Stimulated activated memory B cell treated with anti-CD40 and anti-IgM and Interleukin-4, amounts not matched to agents 10 μg/mL and 1 μg/mL and 100 μg/mL, for 72 hours (primary cell): ENCODE results near the gene SLC2A6.

Source experiments
- ATAC-seq: fragments of 150-1000 bp; cut with Tn5 transposase; 2 replicates; pipeline ENCODE4 v1.10.0; 2021
- H3K27ac Mint-ChIP-seq: one replicate; pipeline ENCODE4 v1.8.0; 2022; ENCODE audit warnings: mild to moderate bottlenecking, mixed read lengths
- H3K27me3 Mint-ChIP-seq: one replicate; pipeline ENCODE4 v1.8.0; 2022; ENCODE audit warnings: mixed read lengths
- H3K36me3 Mint-ChIP-seq: one replicate; pipeline ENCODE4 v1.8.0; 2022; ENCODE audit warnings: mixed read lengths
- H3K4me1 Mint-ChIP-seq: one replicate; pipeline ENCODE4 v1.8.0; 2022; ENCODE audit warnings: mixed read lengths
- H3K4me3 Mint-ChIP-seq: one replicate; pipeline ENCODE4 v1.8.0; 2022; ENCODE audit warnings: mild to moderate bottlenecking, moderate library complexity, mixed read lengths
- H3K9me3 Mint-ChIP-seq: one replicate; pipeline ENCODE4 v1.8.0; 2022; ENCODE audit warnings: mixed read lengths

SLC2A6 gene

GRCh38 chr9:133468777-133469421 is 10.0 kb downstream of the SLC2A6 start:
- no peaks in the 10 kb centered on the region for H3K9me3 Mint-ChIP-seq
- peak; percentile 16 for ATAC-seq

GRCh38 chr9:133468374-133468773 is 10.5 kb downstream of the SLC2A6 start:
- Mint-ChIP-seq H3K4me1 (peaks cover 37% of the 10 kb centered on the region), H3K4me3 (no peak overlapping the region), H3K9me3 (no peaks in the 10 kb centered on the region), H3K27me3 (no peaks in the 10 kb centered on the region), H3K36me3 (peaks cover 29% of the 10 kb centered on the region), H3K27ac (no peak overlapping the region)
- peak; percentile 4 for ATAC-seq

More at GRCh38 chr9:133468777-133469421, 10.0 kb downstream of the SLC2A6 start:
- no peak overlapping the region for H3K4me3 Mint-ChIP-seq
- H3K27ac Mint-ChIP-seq, result no peak overlapping the region
- peaks cover 25% of the 10 kb centered on the region for H3K36me3 Mint-ChIP-seq
- peaks cover 31% of the 10 kb centered on the region for H3K4me1 Mint-ChIP-seq
- H3K27me3 Mint-ChIP-seq, result no peaks in the 10 kb centered on the region

- H3K4me3 Mint-ChIP-seq, result no peak overlapping the region
- no peak for ATAC-seq
- H3K36me3 Mint-ChIP-seq, result peaks cover 23% of the 10 kb centered on the region
- H3K27ac Mint-ChIP-seq, result no peak overlapping the region
- no peaks in the 10 kb centered on the region for H3K27me3 Mint-ChIP-seq
- no peaks in the 10 kb centered on the region for H3K9me3 Mint-ChIP-seq
- H3K4me1 Mint-ChIP-seq, result peaks cover 49% of the 10 kb centered on the region
Measured at GRCh38 chr9:133467101-133467500, 11.8 kb downstream of the SLC2A6 start.

- no peak for ATAC-seq
- H3K4me1 Mint-ChIP-seq, result peaks cover 52% of the 10 kb centered on the region
- peaks cover 16% of the 10 kb centered on the region for H3K36me3 Mint-ChIP-seq
- no peaks in the 10 kb centered on the region for H3K9me3 Mint-ChIP-seq
- no peaks in the 10 kb centered on the region for H3K27me3 Mint-ChIP-seq
- no peak overlapping the region for H3K4me3 Mint-ChIP-seq
- H3K27ac Mint-ChIP-seq, result no peak overlapping the region
Measured at GRCh38 chr9:133465984-133466383, 12.9 kb downstream of the SLC2A6 start.

- H3K36me3 Mint-ChIP-seq, result peaks cover 9% of the 10 kb centered on the region
Measured at GRCh38 chr9:133464638-133465037, 14.3 kb downstream of the SLC2A6 start.

GRCh38 chr9:133463864-133464615 is 14.9 kb downstream of the SLC2A6 start:
- Mint-ChIP-seq H3K4me3 (no peak overlapping the region), H3K4me1 (peaks cover 43% of the 10 kb centered on the region), H3K27me3 (no peaks in the 10 kb centered on the region), H3K27ac (peak overlapping the region; percentile 81), H3K9me3 (no peaks in the 10 kb centered on the region), H3K36me3 (peaks cover 9% of the 10 kb centered on the region)
- no peak for ATAC-seq

More at GRCh38 chr9:133464638-133465037, 14.3 kb downstream of the SLC2A6 start:
- Mint-ChIP-seq H3K9me3 (no peaks in the 10 kb centered on the region), H3K27ac (peak overlapping the region; percentile 81), H3K27me3 (no peaks in the 10 kb centered on the region), H3K4me1 (peaks cover 46% of the 10 kb centered on the region), H3K4me3 (no peak overlapping the region)
- ATAC-seq, result no peak

GRCh38 chr9:133463234-133463863 is 15.6 kb downstream of the SLC2A6 start:
- H3K9me3 Mint-ChIP-seq, result no peaks in the 10 kb centered on the region
- peak overlapping the region; percentile 81 for H3K27ac Mint-ChIP-seq
- no peak for ATAC-seq
- no peaks in the 10 kb centered on the region for H3K27me3 Mint-ChIP-seq
- no peak overlapping the region for H3K4me3 Mint-ChIP-seq
- H3K36me3 Mint-ChIP-seq, result peaks cover 9% of the 10 kb centered on the region
- H3K4me1 Mint-ChIP-seq, result peaks cover 43% of the 10 kb centered on the region

- Mint-ChIP-seq H3K4me1 (peaks cover 43% of the 10 kb centered on the region), H3K4me3 (no peak overlapping the region), H3K9me3 (no peaks in the 10 kb centered on the region), H3K27ac (peak overlapping the region; percentile 97), H3K36me3 (peaks cover 9% of the 10 kb centered on the region), H3K27me3 (no peaks in the 10 kb centered on the region)
- no peak for ATAC-seq
Measured at GRCh38 chr9:133461975-133462374, 16.9 kb downstream of the SLC2A6 start.

- H3K27ac Mint-ChIP-seq, result peak overlapping the region; percentile 97
- H3K4me3 Mint-ChIP-seq, result peak overlapping the region; percentile 80
- H3K36me3 Mint-ChIP-seq, result peaks cover 9% of the 10 kb centered on the region
- ATAC-seq, result peak; percentile 65
- no peaks in the 10 kb centered on the region for H3K9me3 Mint-ChIP-seq
- H3K27me3 Mint-ChIP-seq, result peaks cover 10% of the 10 kb centered on the region
- H3K4me1 Mint-ChIP-seq, result peaks cover 43% of the 10 kb centered on the region
Measured at GRCh38 chr9:133460405-133461175, 18.3 kb downstream of the SLC2A6 start.

GRCh38 chr9:133459476-133460404 is 19.2 kb downstream of the SLC2A6 start, which contains the start of gene CACFD1:
TSS of gene CACFD1 (plus strand) at chr9:133459978. CDS start at chr9:133460067, 89 bp downstream.
- peak; percentile 88 for ATAC-seq
- Mint-ChIP-seq H3K4me3 (peak within 1 kb of the TSS; percentile 94), H3K9me3 (no peaks in the 10 kb centered on the region), H3K4me1 (peaks cover 42% of the 10 kb centered on the region), H3K36me3 (peaks cover 9% of the 10 kb centered on the region), H3K27me3 (peaks cover 18% of the 10 kb centered on the region), H3K27ac (peak within 1 kb of the TSS; percentile 97)

- ATAC-seq, result no peak
- peaks cover 27% of the 10 kb centered on the region for H3K27me3 Mint-ChIP-seq
- H3K27ac Mint-ChIP-seq, result peak overlapping the region; percentile 97
- H3K36me3 Mint-ChIP-seq, result peaks cover 3% of the 10 kb centered on the region
- H3K4me1 Mint-ChIP-seq, result peaks cover 33% of the 10 kb centered on the region
- peak overlapping the region; percentile 94 for H3K4me3 Mint-ChIP-seq
- no peaks in the 10 kb centered on the region for H3K9me3 Mint-ChIP-seq
Measured at GRCh38 chr9:133458643-133459312, 20.1 kb downstream of the SLC2A6 start.

GRCh38 chr9:133457748-133458147 is 21.2 kb downstream of the SLC2A6 start:
- Mint-ChIP-seq H3K9me3 (no peaks in the 10 kb centered on the region), H3K27ac (no peak overlapping the region), H3K27me3 (peaks cover 27% of the 10 kb centered on the region), H3K4me1 (peaks cover 22% of the 10 kb centered on the region), H3K4me3 (no peak overlapping the region), H3K36me3 (no peaks in the 10 kb centered on the region)
- ATAC-seq, result no peak

- no peak for ATAC-seq
- Mint-ChIP-seq H3K36me3 (no peaks in the 10 kb centered on the region), H3K4me3 (no peak overlapping the region), H3K9me3 (no peaks in the 10 kb centered on the region), H3K27ac (no peak overlapping the region), H3K4me1 (peaks cover 19% of the 10 kb centered on the region), H3K27me3 (peaks cover 27% of the 10 kb centered on the region)
Measured at GRCh38 chr9:133457233-133457632, 21.7 kb downstream of the SLC2A6 start.
